ENCODE data around the gene SF3A1. TPM values are rescaled to one million over a fixed set of nuclear protein-coding genes. Genes with fewer than 3 reads are reported as not detected.

SF3A1 gene
- total and polyA plus RNA-seq, 2 donors (not counting 3 experiments of a cell fraction or from before 2014, with no cell fraction given) = 60.2 to 187 TPM

DNA sequence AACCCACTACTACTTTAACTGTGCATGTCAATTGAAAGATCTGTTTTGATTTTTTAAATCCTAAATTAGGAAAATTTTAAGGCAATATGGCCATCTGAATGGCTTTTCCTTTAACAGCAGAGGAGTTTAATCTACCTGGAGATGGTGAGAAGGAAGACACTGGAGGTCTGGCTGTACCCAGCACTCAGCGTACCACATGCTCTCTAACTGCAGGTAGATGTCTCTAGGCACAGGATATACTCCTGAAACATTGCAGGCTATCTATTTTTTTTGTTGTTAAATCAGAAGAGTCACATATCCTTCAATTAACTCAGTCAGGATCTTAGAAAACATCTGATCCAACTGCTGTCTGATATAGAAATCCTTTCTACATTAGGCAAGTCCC, 50.1 kb downstream of the SF3A1 start:
- H3K9me1 ChIP-seq (replicated peaks; ENCODE audit: control insufficient read depth, extremely low read depth, insufficient read depth, low read length) = no peaks in the 10 kb centered on the region
- DNase-seq (ENCODE audit: low read depth, low spot score) = no peak
- intact Hi-C loops (cut with micrococcal nuclease) (no loop called here), dilution Hi-C loops (cut with MboI; ENCODE audit: extremely low pct_ligation_motif_present, low sequenced_read_pairs) (no loop called here)
- no peaks in the 10 kb centered on the region for H3K27me3 ChIP-seq (ENCODE audit: control insufficient read depth in 2 of 2, insufficient read depth in 2 of 2, low read length in 2 of 2)
- no peak for TF ChIP-seq POLR2AphosphoS5 (IDR thresholded peaks at IDR 0.05; ENCODE audit: insufficient read depth, low read depth, low read length)
- no peak for TF ChIP-seq JUN (IDR thresholded peaks at IDR 0.05; ENCODE audit: borderline replicate concordance, insufficient read depth, insufficient read length, low read depth)
- TF ChIP-seq EZH2 (IDR thresholded peaks at IDR 0.05; ENCODE audit: borderline replicate concordance, low read depth, low read length, severe bottlenecking) = no peak
- TF ChIP-seq FOS (IDR thresholded peaks at IDR 0.05; ENCODE audit: borderline replicate concordance, insufficient read depth, low read length) = no peak
- TF ChIP-seq POLR2A (IDR thresholded peaks at IDR 0.05; ENCODE audit: low read depth, low read length) = no peak
- no peak for TF ChIP-seq GATA2 (IDR thresholded peaks at IDR 0.05; ENCODE audit: insufficient read depth, insufficient read length, low read depth, low read length)
- TF ChIP-seq, protein P1, sequence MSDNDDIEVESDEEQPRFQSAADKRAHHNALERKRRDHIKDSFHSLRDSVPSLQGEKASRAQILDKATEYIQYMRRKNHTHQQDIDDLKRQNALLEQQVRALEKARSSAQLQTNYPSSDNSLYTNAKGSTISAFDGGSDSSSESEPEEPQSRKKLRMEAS (IDR thresholded peaks at IDR 0.05; ENCODE audit: insufficient read depth, insufficient read length) = no peak
- TF ChIP-seq, protein P2, sequence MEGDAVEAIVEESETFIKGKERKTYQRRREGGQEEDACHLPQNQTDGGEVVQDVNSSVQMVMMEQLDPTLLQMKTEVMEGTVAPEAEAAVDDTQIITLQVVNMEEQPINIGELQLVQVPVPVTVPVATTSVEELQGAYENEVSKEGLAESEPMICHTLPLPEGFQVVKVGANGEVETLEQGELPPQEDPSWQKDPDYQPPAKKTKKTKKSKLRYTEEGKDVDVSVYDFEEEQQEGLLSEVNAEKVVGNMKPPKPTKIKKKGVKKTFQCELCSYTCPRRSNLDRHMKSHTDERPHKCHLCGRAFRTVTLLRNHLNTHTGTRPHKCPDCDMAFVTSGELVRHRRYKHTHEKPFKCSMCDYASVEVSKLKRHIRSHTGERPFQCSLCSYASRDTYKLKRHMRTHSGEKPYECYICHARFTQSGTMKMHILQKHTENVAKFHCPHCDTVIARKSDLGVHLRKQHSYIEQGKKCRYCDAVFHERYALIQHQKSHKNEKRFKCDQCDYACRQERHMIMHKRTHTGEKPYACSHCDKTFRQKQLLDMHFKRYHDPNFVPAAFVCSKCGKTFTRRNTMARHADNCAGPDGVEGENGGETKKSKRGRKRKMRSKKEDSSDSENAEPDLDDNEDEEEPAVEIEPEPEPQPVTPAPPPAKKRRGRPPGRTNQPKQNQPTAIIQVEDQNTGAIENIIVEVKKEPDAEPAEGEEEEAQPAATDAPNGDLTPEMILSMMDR (IDR thresholded peaks at IDR 0.05; ENCODE audit: extremely low read depth in 1 of 2, insufficient read depth in 1 of 2, low read depth in 1 of 2, low read length in 2 of 2) = no peak
- no peak for TF ChIP-seq MYC (IDR thresholded peaks at IDR 0.05; ENCODE audit: low read depth, low read length)
- FAIRE-seq = no peak
- no peaks in the 10 kb centered on the region for H3K9me3 ChIP-seq (replicated peaks; ENCODE audit: control insufficient read depth, insufficient read depth, low read length)
- H3K4me3 ChIP-seq (replicated peaks in 1 of 3; ENCODE audit: insufficient read depth in 1 of 3, low read depth in 1 of 3, low read length in 3 of 3) = no peak overlapping the region
- no peak overlapping the region for H3K4me2 ChIP-seq (ENCODE audit: insufficient read depth, low read length)
- no peaks in the 10 kb centered on the region for H3K36me3 ChIP-seq (ENCODE audit: control insufficient read depth in 2 of 2, extremely low read depth in 1 of 2, insufficient read depth in 2 of 2, low read length in 2 of 2)
- no peaks in the 10 kb centered on the region for H3K79me2 ChIP-seq (ENCODE audit: control insufficient read depth, insufficient read depth, low read length)
- no TSS peak for BruUV-seq (replicated peaks)
- no peak overlapping the region for H3K9ac ChIP-seq (replicated peaks; ENCODE audit: extremely low read depth, insufficient read depth, low read length)
- H2AFZ ChIP-seq (ENCODE audit: low read depth, low read length) = no peak overlapping the region
- no peaks in the 10 kb centered on the region for H4K20me1 ChIP-seq (replicated peaks; ENCODE audit: control insufficient read depth, extremely low read depth, insufficient read depth, low read length)
- ChIA-PET POLR2A (no interaction called here), CTCF (no interaction called here)
- H3K27ac ChIP-seq (ENCODE audit: insufficient read depth, low read depth, low read length) = no peak overlapping the region
- H3K4me1 ChIP-seq (ENCODE audit: control insufficient read depth, extremely low read depth, insufficient read depth, low read length) = peaks cover 34% of the 10 kb centered on the region
